Progenitor cell of endocrine pancreas (in vitro differentiated cells): ENCODE results near the gene NBAS. TPM values are rescaled to one million over a fixed set of nuclear protein-coding genes. Genes with fewer than 3 reads are reported as not detected.

Source experiments
- DNase-seq: peaks from one replicate; pipeline ENCODE4 v3.0.0; 2021; ENCODE audit warnings: low spot score; ENCODE audit not compliant: unreplicated experiment
- H3K27ac Mint-ChIP-seq: 2 replicates; pipeline ENCODE4 v1.8.0; 2021; ENCODE audit warnings: mild to moderate bottlenecking, moderate library complexity, mixed read lengths
- H3K27me3 Mint-ChIP-seq: 2 replicates; pipeline ENCODE4 v1.8.0; 2021; ENCODE audit warnings: mixed read lengths
- H3K36me3 Mint-ChIP-seq: 2 replicates; pipeline ENCODE4 v1.8.0; 2022; ENCODE audit warnings: mixed read lengths; ENCODE audit not compliant: insufficient read depth
- H3K4me1 Mint-ChIP-seq: 2 replicates; pipeline ENCODE4 v1.8.0; 2021; ENCODE audit warnings: low read depth, mixed read lengths
- H3K4me3 Mint-ChIP-seq: 2 replicates; pipeline ENCODE4 v1.8.0; 2021; ENCODE audit warnings: low read depth, mild to moderate bottlenecking, moderate library complexity, mixed read lengths
- H3K9me3 Mint-ChIP-seq: 2 replicates; pipeline ENCODE4 v1.8.0; 2021; ENCODE audit warnings: low read depth, mixed read lengths
- CTCF ChIP-seq: fragments of 200-600 bp; sonication (generic); IDR thresholded peaks from one replicate; pipeline ENCODE4 v1.5.0; 2021; ENCODE audit warnings: antibody characterized with exemption, mild to moderate bottlenecking; ENCODE audit not compliant: unreplicated experiment
- total RNA-seq: library from RNA; stranded (reverse); gene quantifications from 2 replicates; pipeline ENCODE4 v1.2.1, GENCODE V29; 2021

NBAS gene
- total RNA-seq, 1 donor from 2014 or later, result 63.0 TPM

- Mint-ChIP-seq H3K9me3 (no peaks in the 10 kb centered on the region), H3K27ac (no peak overlapping the region), H3K36me3 (peaks cover 23% of the 10 kb centered on the region), H3K4me1 (peaks cover 1% of the 10 kb centered on the region), H3K27me3 (no peaks in the 10 kb centered on the region), H3K4me3 (no peak overlapping the region)
- DNase-seq, result no peak
- TF ChIP-seq CTCF, result no peak
Observed at GRCh38 chr2:15354596-15355366, 206.4 kb downstream of the NBAS start.

- Mint-ChIP-seq H3K9me3 (no peaks in the 10 kb centered on the region), H3K27me3 (no peaks in the 10 kb centered on the region), H3K36me3 (peaks cover 25% of the 10 kb centered on the region), H3K4me3 (no peak overlapping the region), H3K4me1 (no peaks in the 10 kb centered on the region), H3K27ac (no peak overlapping the region)
- DNase-seq, result no peak
- no peak for TF ChIP-seq CTCF
Observed at GRCh38 chr2:15352363-15352762, 208.8 kb downstream of the NBAS start.

DNA sequence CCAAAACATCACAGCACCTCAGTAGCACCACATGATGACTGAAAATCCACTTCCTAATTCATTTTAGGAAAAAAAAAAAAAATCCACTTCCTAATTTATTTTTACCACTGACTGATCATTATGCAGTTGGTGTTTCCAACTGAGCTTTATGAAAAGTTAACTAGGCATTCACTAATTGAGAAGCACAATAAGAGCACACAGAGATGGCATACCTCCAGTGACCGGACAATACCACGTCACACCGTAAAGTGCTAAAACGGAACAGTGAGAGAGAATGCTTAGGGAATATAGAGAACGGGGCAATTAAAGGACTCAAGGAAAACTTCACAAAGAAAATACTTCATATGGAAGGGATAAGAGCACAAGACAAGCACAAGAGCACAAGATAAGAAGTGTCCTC is 212.5 kb downstream of the NBAS start:
- peaks cover 2% of the 10 kb centered on the region for H3K4me1 Mint-ChIP-seq
- no peak for TF ChIP-seq CTCF
- peaks cover 11% of the 10 kb centered on the region for H3K9me3 Mint-ChIP-seq
- peaks cover 30% of the 10 kb centered on the region for H3K36me3 Mint-ChIP-seq
- no peak for DNase-seq
- no peaks in the 10 kb centered on the region for H3K27me3 Mint-ChIP-seq
- H3K4me3 Mint-ChIP-seq, result no peak overlapping the region
- H3K27ac Mint-ChIP-seq, result no peak overlapping the region

DNA sequence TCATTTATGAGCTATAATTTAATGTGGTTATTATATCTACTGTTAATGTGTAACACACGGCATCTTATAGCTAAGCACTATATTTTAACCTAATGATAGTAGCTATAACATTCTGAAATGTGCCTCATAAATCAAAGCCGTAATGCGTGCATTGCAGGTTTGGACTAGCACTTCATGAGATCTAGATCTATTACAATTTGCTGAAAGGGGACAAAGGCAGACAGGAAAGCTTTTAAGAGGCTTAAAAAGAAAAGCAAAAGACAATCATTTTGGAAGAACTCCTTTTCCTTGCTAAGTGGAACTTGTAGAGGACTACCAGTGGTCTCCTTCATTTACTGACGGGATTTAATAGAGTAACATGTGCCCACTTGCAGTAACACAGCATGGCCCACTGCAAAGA is 213.1 kb downstream of the NBAS start:
- DNase-seq, result no peak
- Mint-ChIP-seq H3K27me3 (no peaks in the 10 kb centered on the region), H3K4me3 (no peak overlapping the region), H3K4me1 (peaks cover 2% of the 10 kb centered on the region), H3K9me3 (peaks cover 11% of the 10 kb centered on the region), H3K27ac (no peak overlapping the region), H3K36me3 (peaks cover 28% of the 10 kb centered on the region)
- TF ChIP-seq CTCF, result no peak

DNA sequence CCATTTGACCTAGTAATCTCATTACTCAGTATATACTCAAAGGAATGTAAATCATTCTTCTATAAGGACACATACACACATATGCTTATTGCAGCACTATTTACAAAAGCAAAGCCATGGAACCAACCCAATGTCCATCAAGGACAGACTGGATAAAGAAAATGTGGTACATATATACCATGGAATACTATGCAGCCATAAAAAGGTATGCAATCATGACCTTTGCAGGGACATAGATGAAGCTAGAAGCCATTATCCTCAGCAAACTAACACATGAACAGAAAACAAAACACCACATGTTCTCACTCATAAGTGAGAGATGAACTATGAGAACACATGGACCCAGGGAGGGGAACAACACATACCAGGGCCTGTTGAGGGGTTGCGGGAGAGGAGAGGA is 214.5 kb downstream of the NBAS start:
- Mint-ChIP-seq H3K4me3 (no peak overlapping the region), H3K9me3 (peaks cover 11% of the 10 kb centered on the region), H3K27me3 (no peaks in the 10 kb centered on the region), H3K36me3 (peaks cover 25% of the 10 kb centered on the region), H3K4me1 (peaks cover 2% of the 10 kb centered on the region), H3K27ac (no peak overlapping the region)
- DNase-seq, result no peak
- no peak for TF ChIP-seq CTCF
